SK-N-SH treated with all-trans-retinoic acid at 6 μM for 48 hours (cell line): ENCODE measurements around the gene PTPRN2.

Source experiments
- ATAC-seq: fragments of 200-7000 bp; cut with Tn5 transposase; 3 replicates; pipeline ENCODE4 v1.9.1; 2020; ENCODE audit warnings: mild to moderate bottlenecking, moderate library complexity
- ARNTL ChIP-seq: fragments of 450-650 bp; formaldehyde crosslinking; IDR thresholded peaks from 2 replicates; pipeline ENCODE4 v1.5.0; 2020; ENCODE audit warnings: low read depth, mild to moderate bottlenecking, moderate library complexity, borderline replicate concordance
- BACH2 ChIP-seq: fragments of 250-450 bp; sonication (Bioruptor Pico); IDR thresholded peaks from 2 replicates; pipeline ENCODE4 v1.9.0; 2021; ENCODE audit warnings: mild to moderate bottlenecking, borderline replicate concordance
- CSDC2 ChIP-seq: fragments of 250-450 bp; sonication (Bioruptor Pico); IDR thresholded peaks from 2 replicates; pipeline ENCODE4 v1.5.0; 2020; ENCODE audit warnings: mild to moderate bottlenecking, moderate library complexity
- CSRNP3 ChIP-seq: fragments of 250-450 bp; sonication (Bioruptor Pico); IDR thresholded peaks from 2 replicates; pipeline ENCODE4 v1.5.1; 2021; ENCODE audit warnings: mild to moderate bottlenecking, moderate library complexity
- ISL1 ChIP-seq: fragments of 250-450 bp; sonication (Bioruptor Pico); IDR thresholded peaks from 2 replicates; pipeline ENCODE4 v2.1.2; 2022; ENCODE audit warnings: mild to moderate bottlenecking, moderate library complexity
- PATZ1 ChIP-seq: fragments of 250-450 bp; sonication (Bioruptor Pico); IDR thresholded peaks from 2 replicates; pipeline ENCODE4 v1.8.0; 2020; ENCODE audit warnings: mild to moderate bottlenecking, moderate library complexity, borderline replicate concordance
- PPARA ChIP-seq: fragments of 250-450 bp; sonication (Bioruptor Pico); IDR thresholded peaks from 2 replicates; pipeline ENCODE4 v1.5.0; 2020; ENCODE audit warnings: mild to moderate bottlenecking, borderline replicate concordance
- SNAI2 ChIP-seq: fragments of 250-450 bp; sonication (Bioruptor Pico); IDR thresholded peaks from 2 replicates; pipeline ENCODE4 v1.5.0; 2020; ENCODE audit warnings: mild to moderate bottlenecking, moderate library complexity
- TCF4 ChIP-seq: fragments of 250-450 bp; sonication (Bioruptor Pico); IDR thresholded peaks from 2 replicates; pipeline ENCODE4 v1.8.0; 2021; ENCODE audit warnings: mild to moderate bottlenecking, moderate library complexity, borderline replicate concordance
- TOX ChIP-seq: fragments of 250-450 bp; sonication (Bioruptor Pico); IDR thresholded peaks from 2 replicates; pipeline ENCODE4 v1.8.0; 2021; ENCODE audit warnings: mild to moderate bottlenecking, moderate library complexity, borderline replicate concordance
- ZFP3 ChIP-seq: fragments of 250-450 bp; sonication (Bioruptor Pico); IDR thresholded peaks from 2 replicates; pipeline ENCODE4 v1.5.0; 2020; ENCODE audit warnings: mild to moderate bottlenecking, moderate library complexity
- ZFP30 ChIP-seq: fragments of 450-650 bp; formaldehyde crosslinking; IDR thresholded peaks from 2 replicates; pipeline ENCODE4 v1.5.0; 2022; ENCODE audit warnings: mild to moderate bottlenecking, moderate library complexity
- ZNF565 ChIP-seq: fragments of 450-650 bp; formaldehyde crosslinking; conservative IDR thresholded peaks from 2 replicates; pipeline ENCODE4 v1.5.0; 2020; ENCODE audit warnings: low read depth, mild to moderate bottlenecking, moderate library complexity
- ZNF8 ChIP-seq: fragments of 450-650 bp; formaldehyde crosslinking; IDR thresholded peaks from 2 replicates; pipeline ENCODE4 v1.5.0; 2020; ENCODE audit warnings: mild to moderate bottlenecking, moderate library complexity
- TF ChIP-seq, protein P1 (sequence below): fragments of 250-450 bp; sonication (Bioruptor Pico); IDR thresholded peaks from 2 replicates; pipeline ENCODE4 v1.5.1; 2020; ENCODE audit warnings: low read depth, mild to moderate bottlenecking, moderate library complexity
- TF ChIP-seq, protein P2 (sequence below): fragments of 250-450 bp; sonication (Bioruptor Pico); IDR thresholded peaks from 2 replicates; pipeline ENCODE4 v1.8.0; 2021; ENCODE audit warnings: low read depth, mild to moderate bottlenecking, moderate library complexity, borderline replicate concordance

PTPRN2 gene

GRCh38 chr7:158365267-158365666, 222.4 kb downstream of the PTPRN2 start:
- no peak for ATAC-seq
- TF ChIP-seq CSRNP3 (CRISPR knock-in tag), result no peak
- no peak for TF ChIP-seq ZFP3 (CRISPR knock-in tag)
- TF ChIP-seq ZNF8 (CRISPR knock-in tag), result no peak
- TF ChIP-seq ISL1, result no peak
- no peak for TF ChIP-seq ZNF565
- TF ChIP-seq TCF4 (CRISPR knock-in tag), result no peak
- TF ChIP-seq TOX (CRISPR knock-in tag), result no peak
- TF ChIP-seq, all 23 proteins: peak for 0

GRCh38 chr7:158364451-158364850, 223.2 kb downstream of the PTPRN2 start:
- ATAC-seq, result no peak
- TF ChIP-seq, protein P1, sequence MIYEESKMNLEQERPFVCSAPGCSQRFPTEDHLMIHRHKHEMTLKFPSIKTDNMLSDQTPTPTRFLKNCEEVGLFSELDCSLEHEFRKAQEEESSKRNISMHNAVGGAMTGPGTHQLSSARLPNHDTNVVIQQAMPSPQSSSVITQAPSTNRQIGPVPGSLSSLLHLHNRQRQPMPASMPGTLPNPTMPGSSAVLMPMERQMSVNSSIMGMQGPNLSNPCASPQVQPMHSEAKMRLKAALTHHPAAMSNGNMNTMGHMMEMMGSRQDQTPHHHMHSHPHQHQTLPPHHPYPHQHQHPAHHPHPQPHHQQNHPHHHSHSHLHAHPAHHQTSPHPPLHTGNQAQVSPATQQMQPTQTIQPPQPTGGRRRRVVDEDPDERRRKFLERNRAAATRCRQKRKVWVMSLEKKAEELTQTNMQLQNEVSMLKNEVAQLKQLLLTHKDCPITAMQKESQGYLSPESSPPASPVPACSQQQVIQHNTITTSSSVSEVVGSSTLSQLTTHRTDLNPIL (CRISPR knock-in tag), result no peak
- TF ChIP-seq TCF4 (CRISPR knock-in tag) (no peak), PPARA (CRISPR knock-in tag) (no peak), BACH2 (CRISPR knock-in tag) (no peak), ZNF8 (CRISPR knock-in tag) (no peak), ARNTL (CRISPR knock-in tag) (no peak), CSRNP3 (CRISPR knock-in tag) (no peak), SNAI2 (CRISPR knock-in tag) (no peak), CSDC2 (CRISPR knock-in tag) (no peak), TOX (CRISPR knock-in tag) (no peak)

- TF ChIP-seq ZFP3 (CRISPR knock-in tag) (no peak), PATZ1 (no peak)
- TF ChIP-seq, protein P2, sequence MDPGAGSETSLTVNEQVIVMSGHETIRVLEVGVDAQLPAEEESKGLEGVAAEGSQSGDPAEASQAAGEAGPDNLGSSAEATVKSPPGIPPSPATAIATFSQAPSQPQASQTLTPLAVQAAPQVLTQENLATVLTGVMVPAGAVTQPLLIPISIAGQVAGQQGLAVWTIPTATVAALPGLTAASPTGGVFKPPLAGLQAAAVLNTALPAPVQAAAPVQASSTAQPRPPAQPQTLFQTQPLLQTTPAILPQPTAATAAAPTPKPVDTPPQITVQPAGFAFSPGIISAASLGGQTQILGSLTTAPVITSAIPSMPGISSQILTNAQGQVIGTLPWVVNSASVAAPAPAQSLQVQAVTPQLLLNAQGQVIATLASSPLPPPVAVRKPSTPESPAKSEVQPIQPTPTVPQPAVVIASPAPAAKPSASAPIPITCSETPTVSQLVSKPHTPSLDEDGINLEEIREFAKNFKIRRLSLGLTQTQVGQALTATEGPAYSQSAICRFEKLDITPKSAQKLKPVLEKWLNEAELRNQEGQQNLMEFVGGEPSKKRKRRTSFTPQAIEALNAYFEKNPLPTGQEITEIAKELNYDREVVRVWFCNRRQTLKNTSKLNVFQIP (CRISPR knock-in tag), result no peak
- ATAC-seq, result no peak
These were observed 224.4 kb downstream of the PTPRN2 start for GRCh38 chr7:158362912-158363905.

DNA sequence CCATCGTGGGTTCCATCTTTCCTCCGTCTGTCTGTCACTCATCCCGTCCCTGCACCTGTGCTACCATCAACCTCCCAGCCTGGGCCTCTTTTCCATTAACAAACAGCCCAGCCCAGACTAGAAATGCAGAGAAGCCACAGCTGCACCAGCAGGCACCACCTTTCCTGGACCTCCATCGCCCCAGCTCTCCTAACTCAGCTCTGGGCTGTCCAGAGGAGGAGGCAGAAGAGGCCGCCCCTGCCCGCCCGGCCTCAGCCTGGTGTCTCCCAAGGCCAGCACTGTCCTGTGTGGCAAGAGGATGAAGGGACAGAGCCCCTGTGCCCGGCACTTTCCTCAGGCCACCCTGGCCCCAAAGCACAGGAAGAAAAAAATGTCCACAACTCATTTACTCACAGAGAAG, 225.6 kb downstream of the PTPRN2 start:
- ATAC-seq, result no peak
- TF ChIP-seq ZFP30, result no peak
- no peak for TF ChIP-seq TCF4 (CRISPR knock-in tag)
- TF ChIP-seq, all 23 proteins: peak for 0
